ENCODE data around the gene LACTBL1. TPM values are rescaled to one million over a fixed set of nuclear protein-coding genes. Genes with fewer than 3 reads are reported as not detected.

LACTBL1 gene
- total and polyA plus RNA-seq, 2 of the 4 experiments (the other 2 are of a cell fraction), result not detected

- Histone ChIP-seq H3K9ac (ENCODE audit: low read depth, low read length) (no peak overlapping the region), H3K27ac (ENCODE audit: insufficient read depth, low read length) (no peak overlapping the region), H2BK5ac (ENCODE audit: low read depth, low read length, poor library complexity, severe bottlenecking) (no peak overlapping the region), H3K27me3 (ENCODE audit: control insufficient read depth, insufficient read depth, low read length) (peaks cover 47% of the 10 kb centered on the region), H4K5ac (ENCODE audit: low read depth, low read length) (no peak overlapping the region), H3K9me3 (ENCODE audit: control insufficient read depth, insufficient read depth, low read length) (peaks cover 8% of the 10 kb centered on the region), H4K91ac (ENCODE audit: insufficient read depth, low read depth, low read length) (no peak overlapping the region), H3K79me1 (ENCODE audit: low read depth in 1 of 2, low read length in 2 of 2) (no peaks in the 10 kb centered on the region), H3K14ac (replicated peaks; ENCODE audit: low read depth, low read length) (no peak overlapping the region), H2BK120ac (ENCODE audit: low read depth, low read length) (no peak overlapping the region), H3K36me3 (ENCODE audit: control insufficient read depth, insufficient read depth, low read length) (no peaks in the 10 kb centered on the region), H3K4me3 (ENCODE audit: insufficient read depth, low read depth, low read length) (no peak overlapping the region), H4K8ac (ENCODE audit: low read depth in 2 of 2, low read length in 2 of 2) (no peak overlapping the region), H2BK20ac (ENCODE audit: low read depth, low read length) (no peak overlapping the region), H2AK5ac (ENCODE audit: low read depth, low read length) (no peak overlapping the region), H3K9me1 (ENCODE audit: insufficient read depth, low read length) (no peaks in the 10 kb centered on the region), H2AFZ (replicated peaks; ENCODE audit: low read length, poor library complexity) (no peak overlapping the region), H3K4me1 (ENCODE audit: control insufficient read depth, insufficient read depth, low read length) (peaks cover 2% of the 10 kb centered on the region; the same call in 1 of the 2 replicates), H4K20me1 (ENCODE audit: insufficient read depth, low read length) (0 out of 2 replicates have a peak, but pooled peaks cover 3% of the 10 kb centered on the region), H3K4ac (ENCODE audit: low read depth, low read length) (no peak overlapping the region), H3K56ac (ENCODE audit: extremely low read depth, insufficient read depth, low read length) (no peak overlapping the region), H2BK15ac (ENCODE audit: low read depth, low read length) (no peak overlapping the region), H2AK9ac (replicated peaks; ENCODE audit: low read depth, low read length, poor library complexity) (no peak overlapping the region), H3K4me2 (ENCODE audit: low read depth, low read length) (no peak overlapping the region), H3K23ac (ENCODE audit: low read depth, low read length) (no peak overlapping the region), H3K18ac (ENCODE audit: low read depth, low read length) (no peak overlapping the region)
- no peak for TF ChIP-seq RFX5 (IDR thresholded peaks at IDR 0.05; ENCODE audit: low read depth, low read length)
- TF ChIP-seq MAFK (IDR thresholded peaks at IDR 0.05; ENCODE audit: low read depth, low read length), result no peak
- TF ChIP-seq ELK1 (IDR thresholded peaks at IDR 0.05; ENCODE audit: borderline replicate concordance, low read depth, low read length), result no peak
- TF ChIP-seq MXI1 (IDR thresholded peaks at IDR 0.05; ENCODE audit: borderline replicate concordance, low read depth, low read length), result no peak
- no peak for TF ChIP-seq RCOR1 (IDR thresholded peaks at IDR 0.05; ENCODE audit: insufficient replicate concordance, low read length)
- no peak for TF ChIP-seq RAD21 (IDR thresholded peaks at IDR 0.05; ENCODE audit: low read length)
- TF ChIP-seq FOS (IDR thresholded peaks at IDR 0.05; ENCODE audit: low read depth, low read length), result no peak
- TF ChIP-seq BHLHE40 (IDR thresholded peaks at IDR 0.05; ENCODE audit: low read depth, low read length), result no peak
- TF ChIP-seq CHD1 (IDR thresholded peaks at IDR 0.05; ENCODE audit: low read depth, low read length), result no peak
- no peak for TF ChIP-seq CEBPB (IDR thresholded peaks at IDR 0.05; ENCODE audit: low read depth, low read length)
- WGBS, 2 experiments (ENCODE audit: extremely low coverage in 2 of 2, insufficient read length in 1 of 2), result no CpG with 5 or more reads among the region's 2 CpGs
- DNase-seq (no peak), ATAC-seq (ENCODE audit: low read depth) (no peak)
- intact Hi-C loops (cut with micrococcal nuclease) (loop anchor here (10.0 kb wide), 1 partner anchor 665 kb away; no protein-coding TSS in a partner anchor), in situ Hi-C loops (cut with MboI; ENCODE audit: low sequenced_read_pairs) (loop anchor here (10.0 kb wide), 1 partner anchor 565 kb away; the partner anchor contains the start of gene E2F2), dilution Hi-C loops (cut with HindIII; ENCODE audit: low sequenced_read_pairs, unreplicated experiment) (no loop called here)
- no TSS peak for BruUV-seq (replicated peaks)
- ChIA-PET POLR2A (ENCODE audit: unreplicated experiment) (no interaction called here), CTCF (no interaction called here)
Measured at GRCh38 chr1:22970096-22970495, 2.6 kb downstream of the LACTBL1 start.
